ENCODE data around the gene NFIB.

The NFIB gene

DNA sequence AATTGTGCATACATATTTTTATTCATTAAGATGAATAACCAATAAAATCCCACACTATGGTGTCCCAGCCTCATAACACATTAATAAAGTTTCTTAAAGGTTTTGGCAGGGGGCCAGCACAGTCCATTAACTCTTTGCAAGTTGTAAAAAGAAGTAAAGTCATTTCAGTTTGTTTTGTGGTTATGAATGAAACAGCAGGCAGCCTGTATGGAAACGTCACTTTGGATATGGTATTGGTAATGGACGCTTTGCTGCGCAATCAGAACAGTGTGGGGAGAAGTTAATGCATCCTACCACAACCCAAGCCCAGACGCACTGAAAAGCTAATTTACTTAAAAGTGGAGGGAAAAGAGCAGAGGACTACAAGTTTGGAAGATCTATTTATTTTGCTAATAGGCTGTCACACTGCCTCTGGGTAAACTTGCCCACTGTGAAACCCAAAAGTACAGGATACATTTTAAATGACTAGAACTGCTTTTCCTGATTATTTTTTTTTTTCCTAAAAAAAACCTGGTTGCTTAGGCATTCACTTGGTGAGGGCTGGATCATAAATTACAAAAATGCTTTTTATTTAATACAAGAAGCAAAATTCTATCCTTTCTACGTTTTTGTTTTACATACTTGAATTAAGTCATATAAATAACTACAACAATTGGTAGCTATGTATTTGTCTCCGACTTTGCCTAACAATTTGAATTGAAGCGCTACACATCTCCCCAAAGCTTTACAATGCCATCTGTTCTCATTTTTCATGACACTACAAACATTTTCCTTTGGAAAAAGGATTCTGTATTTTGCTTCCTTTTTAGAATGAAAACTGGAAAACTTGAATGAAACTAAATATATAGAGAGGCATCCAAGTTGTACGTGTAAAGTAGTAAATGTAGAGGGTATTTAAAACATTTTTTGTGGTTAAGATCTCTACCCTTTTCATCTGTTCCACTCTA is 104.3 kb downstream of the NFIB start:
- no peak for DNase-seq

DNA sequence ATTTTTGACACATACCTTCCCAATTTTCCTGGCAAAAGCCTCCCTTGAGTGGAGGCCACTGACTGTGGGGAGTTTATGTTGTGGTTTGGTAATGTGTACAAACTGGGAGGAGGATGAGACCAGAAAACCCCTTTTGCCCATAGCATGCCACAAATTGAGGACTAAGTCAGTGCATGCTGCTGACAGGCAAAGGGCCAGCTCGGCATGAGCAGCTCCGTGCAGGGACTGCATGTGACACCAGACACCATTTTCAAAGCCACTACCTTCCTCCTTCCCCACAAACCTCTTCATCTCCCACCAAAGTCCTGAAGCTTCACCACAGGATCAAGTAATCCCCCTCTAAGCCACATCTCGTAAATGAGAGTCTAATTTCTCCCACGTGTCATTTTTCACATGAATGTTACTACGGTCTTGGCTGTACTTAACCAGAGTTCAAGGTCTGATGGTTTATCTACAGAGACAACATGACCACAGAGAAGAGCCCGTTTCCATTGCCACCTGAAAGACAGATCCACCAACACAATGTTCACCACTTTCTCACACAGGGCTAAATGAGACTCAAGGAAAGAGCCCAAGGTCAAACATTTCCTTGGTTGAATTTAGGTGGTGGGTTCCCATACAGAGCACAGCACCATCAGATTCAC is 106.5 kb downstream of the NFIB start:
- no peak for DNase-seq

DNA sequence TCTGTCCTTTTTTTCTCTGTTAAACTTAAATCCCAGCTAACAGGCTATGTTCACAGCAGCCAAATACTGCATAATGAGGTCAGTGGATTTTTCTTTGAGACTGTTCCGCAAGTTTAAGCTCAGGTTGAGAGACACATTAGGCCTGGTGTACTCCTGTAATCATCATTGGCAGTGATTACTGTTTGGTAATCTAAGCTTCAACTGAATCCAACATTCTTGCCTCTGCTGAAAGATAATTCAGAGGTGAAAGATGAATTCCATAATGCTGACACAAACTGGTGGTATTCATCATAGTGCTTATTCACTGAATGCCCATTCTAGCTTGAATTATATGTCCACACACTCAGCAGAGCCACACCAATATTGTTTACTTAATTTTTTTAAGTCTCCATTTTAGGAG is 108.5 kb downstream of the NFIB start:
- no peak for DNase-seq

DNA sequence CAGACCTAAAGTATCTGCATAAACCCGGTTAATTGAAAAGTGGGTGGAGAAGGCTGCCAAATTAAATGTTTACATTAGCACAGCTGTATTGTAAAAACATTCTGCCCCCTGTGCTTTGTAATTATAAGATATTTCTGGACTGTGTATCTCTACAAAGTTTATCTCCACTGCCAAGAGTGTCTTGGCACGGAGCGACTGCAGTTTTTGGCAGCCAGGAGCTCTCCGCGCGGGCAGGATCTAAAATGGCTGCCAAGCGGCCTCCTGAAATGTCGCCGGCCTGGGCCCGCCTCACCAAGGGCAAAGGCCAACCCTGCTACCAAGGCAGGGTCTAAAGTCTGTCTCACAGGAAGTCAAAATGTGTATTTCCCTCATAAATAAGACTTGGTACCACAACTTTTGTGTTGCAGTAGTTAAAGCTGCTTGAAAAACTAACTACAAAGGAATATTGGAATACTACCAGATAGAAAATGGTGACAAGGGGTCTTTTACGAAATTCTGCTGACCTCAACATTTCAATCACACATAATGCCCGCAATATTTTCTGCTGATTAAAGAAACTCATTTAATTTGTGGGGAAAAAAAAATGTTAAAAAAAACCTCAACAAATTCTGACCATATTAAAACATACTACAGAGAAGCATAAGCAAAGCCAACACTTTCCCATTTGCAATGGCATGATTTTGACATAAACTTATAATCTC is 110.4 kb downstream of the NFIB start:
- no peak for DNase-seq

DNA sequence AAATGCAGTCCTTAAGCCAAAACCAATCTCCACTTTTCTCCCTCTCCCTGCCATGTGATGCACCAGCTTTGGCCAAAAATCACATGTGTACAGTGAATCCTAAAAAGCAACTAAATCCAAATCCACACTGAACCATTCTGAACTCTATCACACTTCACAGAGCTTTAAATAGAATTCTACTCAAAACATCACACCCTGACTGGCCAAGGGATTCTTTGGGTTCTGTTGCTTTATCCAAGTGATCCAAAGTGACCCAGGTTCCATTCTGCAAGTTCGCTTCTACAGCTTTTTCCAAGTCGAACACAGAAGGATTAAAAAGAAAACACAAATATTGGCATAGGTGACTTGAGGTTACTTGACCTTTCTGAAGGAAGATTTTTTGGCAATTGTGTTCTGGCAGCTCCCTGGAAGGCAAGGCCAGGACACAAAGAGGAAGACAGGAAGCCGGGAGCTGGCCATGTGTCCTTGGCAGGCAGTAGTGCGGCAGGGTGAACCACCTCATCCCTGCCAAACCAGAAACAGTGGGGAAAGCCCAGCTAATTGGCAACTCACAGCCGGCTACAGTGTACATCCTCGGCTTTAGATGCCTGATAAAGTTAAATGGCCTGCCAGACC is 115.0 kb downstream of the NFIB start:
- DNase-seq = no peak

DNA sequence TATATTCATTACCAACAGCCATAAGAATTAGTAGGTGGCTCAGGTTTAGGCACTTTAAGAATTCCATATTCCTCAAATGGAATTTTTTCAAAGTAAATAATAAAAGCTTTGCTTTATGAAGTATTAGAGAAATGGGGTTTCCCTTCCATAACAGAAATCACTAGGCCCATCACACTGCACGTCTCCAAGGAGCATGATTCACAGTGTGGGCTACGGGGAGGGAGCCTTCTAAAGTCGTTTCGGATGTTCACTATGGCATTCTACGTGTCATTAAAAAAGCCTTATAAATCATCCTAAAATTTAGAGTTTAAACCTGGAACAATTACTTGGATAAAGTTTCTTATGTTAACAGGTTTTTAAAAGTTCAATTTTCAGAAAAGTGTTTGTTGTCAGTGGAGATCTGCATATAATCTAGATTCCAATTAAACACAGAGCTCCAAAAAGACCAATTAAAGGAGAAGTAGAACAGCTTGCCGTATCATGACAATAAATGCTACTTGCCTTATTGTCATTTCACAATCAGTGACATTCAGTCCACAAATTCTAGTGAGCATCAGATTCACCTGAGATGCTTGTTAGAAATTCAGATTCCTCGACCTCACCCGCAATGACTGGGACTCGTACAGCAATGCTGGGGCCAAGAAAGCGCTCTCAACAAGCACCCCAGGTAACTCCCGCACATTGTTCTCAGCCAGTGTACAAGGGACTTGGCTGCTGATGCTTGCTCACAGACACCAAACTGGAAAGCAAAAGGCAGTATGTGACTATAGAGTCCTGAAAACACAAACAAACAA is 115.7 kb downstream of the NFIB start:
- no peak for DNase-seq

DNA sequence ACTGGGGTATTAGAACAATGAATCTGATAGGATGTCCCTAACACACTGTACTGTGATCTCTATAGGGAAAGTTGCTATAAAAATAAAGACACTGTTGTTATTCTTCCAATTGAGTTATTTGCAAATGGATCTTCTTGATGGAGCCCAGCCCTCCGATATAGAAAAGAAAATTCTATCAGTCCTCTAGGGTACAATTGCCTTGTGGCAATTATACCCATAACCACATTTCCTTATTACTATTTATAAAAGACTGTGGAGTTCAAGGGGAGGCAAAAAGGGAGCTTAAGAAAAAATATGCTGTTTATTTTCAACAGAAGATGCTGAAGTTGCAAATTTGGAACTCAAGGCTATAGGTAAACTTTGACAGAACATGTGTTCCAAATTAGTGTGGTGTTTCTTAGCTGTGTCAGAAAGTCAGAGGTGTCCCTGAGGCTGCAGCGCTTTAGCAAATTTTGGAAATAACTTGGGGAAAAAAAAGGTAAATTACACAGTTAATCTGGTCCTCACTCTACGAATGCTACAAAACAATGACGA is 116.5 kb downstream of the NFIB start:
- DNase-seq = no peak

DNA sequence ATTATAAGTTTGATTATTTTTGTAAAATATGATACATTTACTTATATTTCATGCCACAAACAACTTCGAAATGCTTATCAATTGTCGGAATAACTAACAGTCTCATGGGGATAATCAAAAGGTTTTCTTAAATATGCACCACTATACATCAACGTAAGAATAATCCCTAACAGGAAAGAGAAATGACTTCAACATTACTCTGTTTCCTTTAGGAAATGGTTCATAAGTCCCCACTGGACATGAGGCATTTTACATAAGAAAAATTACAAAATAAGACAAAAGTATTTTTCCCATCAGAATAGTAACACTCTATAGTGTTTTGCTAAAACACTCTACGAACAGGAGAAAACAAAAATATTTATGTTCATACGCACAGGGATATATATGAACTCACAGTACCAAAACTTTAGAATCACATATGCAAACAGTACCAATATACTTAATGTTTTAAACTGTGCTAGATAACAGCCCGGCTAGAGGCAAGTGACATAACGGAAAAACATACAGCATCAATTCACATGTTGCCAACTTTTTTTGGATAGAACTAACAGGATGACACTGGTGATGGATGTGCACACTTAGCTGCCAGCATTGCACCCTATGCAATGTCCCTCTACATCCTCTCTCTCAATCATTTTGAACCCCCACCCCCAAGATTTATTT is 120.5 kb downstream of the NFIB start:
- DNase-seq = no peak

DNA sequence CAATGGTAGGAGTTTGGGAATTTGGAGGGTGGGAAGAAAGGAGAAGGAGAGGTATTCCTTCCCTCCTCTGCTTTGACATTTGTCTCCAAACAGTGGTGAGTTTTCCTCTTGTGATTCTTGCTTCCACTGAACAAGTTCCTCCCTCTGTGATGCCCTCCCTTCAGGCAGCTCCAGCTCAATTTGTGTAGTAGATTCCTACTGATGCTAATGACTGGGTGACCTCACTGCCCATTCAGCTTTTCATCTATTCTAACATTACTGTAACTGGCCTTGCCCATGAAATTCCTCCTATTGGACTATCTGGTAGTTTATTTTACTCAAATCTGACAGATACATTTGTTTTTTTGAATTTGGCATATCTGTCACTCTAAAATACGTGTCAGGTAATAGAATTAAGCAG is 121.4 kb downstream of the NFIB start:
- no peak for DNase-seq

DNA sequence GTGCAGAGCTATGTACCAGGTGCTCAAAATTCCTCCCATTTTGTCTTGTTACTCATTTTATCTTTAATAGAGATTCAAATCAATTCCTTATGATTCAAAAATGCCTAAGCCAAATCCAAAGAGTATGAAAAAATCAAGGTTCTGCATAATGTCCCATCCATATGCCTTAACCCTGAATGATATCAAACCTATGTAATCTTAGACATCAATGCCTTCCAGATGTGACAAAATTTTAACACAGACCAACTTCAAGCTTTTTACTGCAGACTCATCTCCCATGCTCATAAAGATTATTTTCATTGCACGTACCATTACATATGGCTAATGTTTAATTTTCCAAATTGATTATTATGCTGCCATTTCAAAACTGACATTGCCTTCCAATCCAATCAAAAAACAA is 122.4 kb downstream of the NFIB start:
- no peak for DNase-seq

DNA sequence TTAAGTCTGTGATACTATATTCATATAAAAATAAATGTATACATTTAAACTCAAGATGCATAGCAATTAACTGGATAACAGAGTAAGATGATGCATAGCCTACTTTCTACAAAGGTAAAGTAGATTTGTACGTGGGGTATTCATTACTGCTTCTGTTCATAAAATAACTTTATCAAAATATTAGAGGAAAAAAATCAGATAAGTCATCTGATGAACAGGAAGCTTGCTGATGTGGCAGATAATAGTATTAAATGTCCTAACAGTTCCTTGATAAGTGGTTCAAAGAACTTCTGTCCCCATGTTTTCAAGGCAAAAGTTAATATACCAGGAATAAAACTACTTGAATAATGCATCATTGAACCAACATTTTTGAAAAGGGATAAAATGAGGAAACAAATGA is 123.7 kb downstream of the NFIB start:
- no peak for DNase-seq

DNA sequence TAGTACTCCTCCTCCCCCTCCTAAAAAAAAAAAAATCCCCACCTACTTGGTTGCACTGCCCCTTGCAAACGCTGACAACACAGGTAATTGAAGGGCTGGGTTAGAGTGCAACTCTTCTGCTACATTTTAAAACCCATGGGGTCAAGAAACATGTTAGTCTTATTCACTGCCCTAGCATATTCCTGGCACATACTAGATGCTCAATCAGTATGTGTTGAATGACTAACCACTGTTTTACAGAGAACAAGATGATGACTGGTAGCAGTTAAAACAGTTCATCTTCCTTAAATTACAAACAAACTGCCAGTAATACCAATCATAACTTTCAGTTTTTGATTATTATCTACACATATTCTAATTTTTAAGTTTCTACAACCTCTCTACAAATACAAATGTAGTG is 124.4 kb downstream of the NFIB start:
- DNase-seq = no peak

DNA sequence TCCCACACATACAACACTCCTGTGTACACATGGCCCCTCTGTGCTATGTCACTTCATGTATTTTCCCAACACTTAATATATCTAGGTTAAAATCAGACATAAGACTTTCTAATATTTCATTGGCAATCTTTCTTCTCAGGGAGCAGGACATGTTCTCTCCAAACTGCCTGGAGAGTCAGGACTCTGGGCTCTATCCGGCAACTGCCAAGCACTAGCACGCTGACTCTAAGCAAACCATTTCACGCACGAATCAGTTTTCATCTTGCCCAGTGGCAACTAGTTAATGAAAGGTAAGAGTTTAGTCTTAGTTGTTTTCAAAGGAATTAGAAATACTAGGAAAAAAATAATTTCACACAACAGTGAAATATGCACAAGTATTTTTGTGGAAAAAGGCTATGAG is 124.8 kb downstream of the NFIB start:
- no peak for DNase-seq

DNA sequence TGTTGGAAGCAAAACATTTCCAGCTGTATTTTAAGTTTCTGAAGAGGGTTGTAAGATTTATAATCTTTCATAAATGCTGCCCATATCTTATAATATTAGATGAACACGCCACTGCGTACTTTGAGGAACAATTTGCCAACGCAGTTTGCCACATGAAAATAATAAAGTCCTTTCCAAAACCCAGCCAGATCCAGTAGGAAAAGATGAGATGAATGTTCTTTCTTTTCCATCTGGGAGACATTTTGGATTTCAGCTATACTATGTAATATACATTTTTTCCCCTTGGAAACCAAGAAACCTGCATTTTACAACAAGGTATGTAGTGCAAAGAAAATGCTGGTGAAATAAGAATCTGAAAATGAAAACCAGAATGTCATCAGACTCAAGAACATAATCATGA is 125.4 kb downstream of the NFIB start:
- no peak for DNase-seq

DNA sequence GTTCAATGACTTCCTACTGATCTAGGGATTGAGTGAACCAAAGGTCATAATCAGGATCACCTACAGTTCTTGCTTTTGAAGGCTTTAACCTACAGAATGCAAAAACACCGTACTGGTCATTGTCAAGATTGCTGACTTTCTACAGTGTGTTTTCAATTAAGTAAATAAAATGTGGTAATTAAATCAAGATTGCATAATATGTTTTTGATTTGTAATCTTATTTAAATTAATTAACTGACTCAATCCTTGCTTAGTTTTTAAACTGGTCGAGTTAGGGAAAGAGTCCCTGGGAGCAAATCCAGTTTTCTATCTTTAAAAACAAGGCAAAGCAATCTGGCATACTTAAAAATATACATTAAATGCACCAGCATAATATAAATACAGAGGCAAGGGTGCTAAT is 125.9 kb downstream of the NFIB start:
- DNase-seq = no peak

DNA sequence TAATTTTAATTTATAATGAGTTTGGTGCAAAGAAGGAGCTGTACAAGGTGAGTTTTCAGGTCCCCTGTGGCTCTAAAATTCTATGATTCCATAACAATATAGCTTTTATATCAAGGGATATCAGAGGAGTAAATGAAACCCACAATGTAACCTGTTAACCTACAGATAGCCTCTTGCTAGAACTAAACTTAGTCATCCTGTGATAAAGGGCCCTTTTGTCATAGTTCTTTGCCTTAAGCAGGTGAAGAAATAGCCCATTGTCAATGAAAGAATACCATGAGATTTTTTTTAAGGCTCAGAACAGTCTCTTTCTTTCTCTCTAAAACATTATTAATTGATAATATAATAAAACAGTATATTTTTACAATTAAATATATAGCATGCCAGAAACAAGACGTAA is 127.8 kb downstream of the NFIB start:
- DNase-seq = no peak

DNA sequence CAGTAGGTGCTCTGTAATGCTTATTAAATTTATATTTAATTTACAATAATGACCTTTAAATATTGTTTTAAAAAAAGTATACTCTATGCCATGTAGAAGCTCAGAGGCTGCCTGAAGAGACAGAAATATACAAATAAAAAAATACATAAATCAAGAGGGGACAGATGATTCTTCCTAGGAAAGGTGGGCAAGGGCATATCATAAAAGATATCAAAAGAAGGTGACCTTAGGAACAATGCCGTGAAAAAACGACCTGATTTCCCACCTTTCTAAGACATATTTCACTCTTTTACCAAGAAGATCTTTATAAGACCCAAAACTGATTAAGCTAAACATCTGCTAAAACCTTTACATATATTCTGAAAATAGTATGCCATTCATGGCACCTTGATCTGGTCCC is 128.9 kb downstream of the NFIB start:
- no peak for DNase-seq

DNA sequence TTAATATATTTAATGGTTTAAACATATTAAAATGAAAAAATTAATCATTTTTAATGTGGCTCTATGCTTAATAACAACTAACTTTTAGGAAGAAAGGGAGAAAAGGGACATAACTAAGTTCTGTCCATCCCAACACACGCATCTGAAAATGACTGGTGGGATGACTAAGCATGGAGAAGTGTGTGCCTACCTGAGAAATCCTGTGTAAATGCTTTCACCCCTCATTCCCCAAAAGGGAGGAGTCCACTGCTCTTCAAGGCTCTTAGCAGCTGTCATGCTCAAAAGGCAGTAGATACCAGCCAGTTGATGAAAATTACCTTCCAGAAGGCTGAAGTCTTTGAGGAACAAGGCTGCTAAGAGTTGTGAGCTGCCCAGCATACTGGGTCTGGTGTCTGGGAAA is 130.9 kb downstream of the NFIB start:
- no peak for DNase-seq

DNA sequence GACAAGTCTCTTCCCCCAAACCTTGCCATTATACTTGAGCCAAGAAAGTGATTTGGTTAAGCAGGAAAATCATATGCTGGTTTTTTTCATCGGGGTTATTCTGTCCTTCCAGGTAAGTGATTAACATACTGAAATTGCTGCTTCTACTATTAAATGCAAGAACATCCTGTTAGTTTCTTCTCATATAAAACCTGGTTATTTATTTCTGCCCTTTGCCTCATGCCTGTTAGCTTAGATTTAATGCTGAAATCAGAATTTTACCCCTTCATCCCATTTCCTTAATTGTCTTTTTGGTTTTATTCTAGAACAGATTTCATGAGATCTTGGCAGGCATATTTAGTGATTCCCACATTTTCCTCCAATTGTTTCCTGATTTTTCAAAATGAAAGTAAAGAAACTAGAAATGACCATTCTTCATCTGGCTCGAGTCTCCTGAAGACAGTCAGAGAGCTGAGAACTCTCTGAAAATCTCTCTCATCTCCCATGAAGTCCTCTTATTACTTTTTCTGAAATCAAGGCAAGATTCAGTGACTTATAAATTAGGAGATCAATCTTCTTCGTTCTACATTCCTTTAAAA is 132.9 kb downstream of the NFIB start:
- DNase-seq = no peak

DNA sequence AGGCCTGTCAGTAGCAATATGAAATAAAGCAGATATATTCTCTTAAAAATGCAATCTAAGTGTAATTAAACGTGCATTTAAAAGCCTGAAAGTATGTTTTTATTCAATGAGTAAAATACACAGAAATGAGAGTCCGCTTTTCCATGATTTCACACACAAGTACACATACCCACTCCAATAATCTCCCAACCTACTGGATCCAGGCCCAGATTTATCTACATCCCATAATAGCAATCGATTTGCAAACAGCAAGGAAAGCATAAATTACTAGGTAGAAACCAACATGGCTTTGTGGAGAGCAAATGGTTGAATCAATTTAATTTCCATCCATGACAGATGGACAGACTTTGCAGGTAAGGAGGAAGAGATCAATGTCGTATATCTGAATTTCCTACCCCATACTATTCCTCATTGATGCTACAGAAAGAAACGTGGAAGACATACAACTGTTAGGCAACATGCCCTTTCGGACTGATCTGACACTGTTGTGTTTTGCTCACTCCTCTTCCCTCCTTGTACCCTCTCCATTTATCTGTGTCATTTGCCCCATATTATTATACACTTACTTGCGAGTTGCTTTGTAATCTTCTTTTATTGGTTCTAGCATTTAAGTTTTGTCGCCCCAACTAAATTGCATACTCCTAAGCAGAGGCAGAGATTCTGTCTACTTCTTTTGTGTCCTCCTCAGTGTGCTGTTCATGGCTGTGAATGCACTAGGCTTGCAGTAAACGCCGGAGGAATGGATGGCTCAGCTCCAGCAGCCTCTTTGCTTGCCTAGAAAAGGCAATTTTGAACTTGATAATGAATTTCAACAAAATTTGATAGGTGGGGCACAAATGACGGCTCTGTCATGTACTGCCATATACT is 133.6 kb downstream of the NFIB start:
- DNase-seq = no peak
